IMR-90 (cell line): ENCODE results near the gene SMOC1. TPM values are rescaled to one million over a fixed set of nuclear protein-coding genes. Genes with fewer than 3 reads are reported as not detected.

Source experiments
- ATAC-seq: fragments of 200-7000 bp; cut with Tn5 transposase; 2 replicates; pipeline ENCODE4 v1.9.1; 2020; ENCODE audit warnings: low read depth, mild to moderate bottlenecking, moderate library complexity
- BruUV-seq: library from RNA; stranded (reverse); fragments of 400-500 nt; replicated peaks from 2 replicates; lab custom pipeline; 2021; lab: Mats Ljungman, UMichigan
- CTCF ChIA-PET: fragments of 300-600 bp; formaldehyde crosslinking; extraction: SDS; loops from one replicate; lab custom pipeline; 2021; ENCODE audit warnings: antibody characterized with exemption; lab: Yijun Ruan, JAX
- POLR2A ChIA-PET: fragments of 300-600 bp; sonication (Branson Sonifier 250); formaldehyde crosslinking; loops from one replicate; lab custom pipeline; 2022; ENCODE audit warnings: antibody characterized with exemption; ENCODE audit not compliant: unreplicated experiment; lab: Charles Lee
- DNase-seq: peaks from one replicate; pipeline ENCODE4 v3.0.0; 2013
- H2AFZ ChIP-seq: replicated peaks from 2 replicates; pipeline ENCODE3; 2013; ENCODE audit warnings: low read length, mild to moderate bottlenecking; ENCODE audit not compliant: poor library complexity
- H2AK5ac ChIP-seq: 2 replicates; pipeline ENCODE4 v1.6.1; 2013; ENCODE audit warnings: low read depth, low read length, inconsistent platforms
- H2AK9ac ChIP-seq: replicated peaks from 2 replicates; pipeline ENCODE3; 2013; ENCODE audit warnings: mild to moderate bottlenecking, low read depth, low read length, moderate library complexity; ENCODE audit not compliant: poor library complexity
- H2BK120ac ChIP-seq: 2 replicates; pipeline ENCODE4 v1.6.1; 2013; ENCODE audit warnings: low read depth, low read length, inconsistent platforms
- H2BK15ac ChIP-seq: 3 replicates; pipeline ENCODE4 v1.6.1; 2013; ENCODE audit warnings: low read depth, low read length, inconsistent platforms
- H2BK20ac ChIP-seq: 2 replicates; pipeline ENCODE4 v1.6.1; 2013; ENCODE audit warnings: low read depth, mild to moderate bottlenecking, inconsistent platforms, low read length, moderate library complexity
- H2BK5ac ChIP-seq: 2 replicates; pipeline ENCODE4 v1.6.1; 2013; ENCODE audit warnings: mild to moderate bottlenecking, low read depth, low read length, inconsistent platforms; ENCODE audit not compliant: poor library complexity, severe bottlenecking
- H3K14ac ChIP-seq: replicated peaks from 2 replicates; pipeline ENCODE4 v1.6.1; 2013; ENCODE audit warnings: low read depth, low read length, inconsistent platforms
- H3K18ac ChIP-seq: 2 replicates; pipeline ENCODE4 v1.6.1; 2013; ENCODE audit warnings: low read depth, low read length, control low read depth
- H3K23ac ChIP-seq: 2 replicates; pipeline ENCODE4 v1.6.1; 2013; ENCODE audit warnings: low read depth, low read length, inconsistent platforms
- H3K27ac ChIP-seq: 2 replicates; pipeline ENCODE4 v1.5.1; 2013; ENCODE audit warnings: mild to moderate bottlenecking, control low read depth, low read length; ENCODE audit not compliant: insufficient read depth
- H3K27me3 ChIP-seq: 2 replicates; pipeline ENCODE4 v1.6.1; 2013; ENCODE audit warnings: low read length; ENCODE audit not compliant: control insufficient read depth, insufficient read depth
- H3K36me3 ChIP-seq: 2 replicates; pipeline ENCODE4 v1.6.1; 2013; ENCODE audit warnings: low read length, mixed read lengths; ENCODE audit not compliant: control insufficient read depth, insufficient read depth
- H3K4ac ChIP-seq: 2 replicates; pipeline ENCODE4 v1.6.1; 2013; ENCODE audit warnings: low read depth, low read length, inconsistent platforms
- H3K4me1 ChIP-seq: 2 replicates; pipeline ENCODE4 v1.6.1; 2013; ENCODE audit warnings: low read length, mixed read lengths; ENCODE audit not compliant: control insufficient read depth, insufficient read depth
- H3K4me2 ChIP-seq: 2 replicates; pipeline ENCODE4 v1.6.1; 2013; ENCODE audit warnings: low read depth, mild to moderate bottlenecking, control low read depth, low read length, moderate library complexity
- H3K4me3 ChIP-seq: 2 replicates; pipeline ENCODE4 v1.5.1; 2013; ENCODE audit warnings: low read depth, mild to moderate bottlenecking, control low read depth, low read length, moderate library complexity; ENCODE audit not compliant: insufficient read depth
- H3K56ac ChIP-seq: 2 replicates; pipeline ENCODE4 v1.6.1; 2013; ENCODE audit warnings: low read length, inconsistent platforms; ENCODE audit not compliant: insufficient read depth; ENCODE audit errors: extremely low read depth
- H3K79me1 ChIP-seq, 2 experiments: 2 replicates each; pipeline ENCODE4 v1.6.1; 2013; ENCODE audit warnings: low read length in 2 of 2, inconsistent platforms in 1 of 2, low read depth in 1 of 2
- H3K9ac ChIP-seq: 2 replicates; pipeline ENCODE4 v1.6.1; 2013; ENCODE audit warnings: low read depth, low read length, control low read depth
- H3K9me1 ChIP-seq: 2 replicates; pipeline ENCODE4 v1.6.1; 2013; ENCODE audit warnings: low read length, inconsistent platforms; ENCODE audit not compliant: insufficient read depth
- H3K9me3 ChIP-seq: 2 replicates; pipeline ENCODE4 v1.6.1; 2013; ENCODE audit warnings: low read length; ENCODE audit not compliant: control insufficient read depth, insufficient read depth
- H4K20me1 ChIP-seq: 2 replicates; pipeline ENCODE4 v1.6.1; 2013; ENCODE audit warnings: low read length, inconsistent platforms; ENCODE audit not compliant: insufficient read depth
- H4K5ac ChIP-seq: 2 replicates; pipeline ENCODE4 v1.6.1; 2013; ENCODE audit warnings: mild to moderate bottlenecking, low read depth, low read length, control low read depth
- H4K8ac ChIP-seq, 2 experiments: 2 replicates each; pipeline ENCODE4 v1.6.1; 2013; ENCODE audit warnings: low read depth in 2 of 2, low read length in 2 of 2, control low read depth in 1 of 2, inconsistent platforms in 1 of 2
- H4K91ac ChIP-seq: 2 replicates; pipeline ENCODE4 v1.6.1; 2013; ENCODE audit warnings: low read depth, low read length, inconsistent platforms; ENCODE audit not compliant: insufficient read depth
- BHLHE40 ChIP-seq: fragments of 150-350 bp; IDR thresholded peaks from 2 replicates; pipeline ENCODE4 v1.6.1; 2016; ENCODE audit warnings: mild to moderate bottlenecking, low read depth, low read length
- MAZ ChIP-seq: IDR thresholded peaks from 2 replicates; pipeline ENCODE4 v1.6.1; 2012; ENCODE audit warnings: low read depth, mild to moderate bottlenecking, low read length, improper control_type of control experiment, moderate library complexity, borderline replicate concordance
- MXI1 ChIP-seq: IDR thresholded peaks from 2 replicates; pipeline ENCODE4 v1.6.1; 2012; ENCODE audit warnings: low read depth, mild to moderate bottlenecking, low read length, moderate library complexity, borderline replicate concordance
- POLR2A ChIP-seq: IDR thresholded peaks from 2 replicates; pipeline ENCODE4 v1.6.1; 2012; ENCODE audit warnings: mild to moderate bottlenecking, low read depth, low read length
- RAD21 ChIP-seq: IDR thresholded peaks from 2 replicates; pipeline ENCODE4 v1.6.1; 2012; ENCODE audit warnings: low read length, improper control_type of control experiment
- RCOR1 ChIP-seq: IDR thresholded peaks from 2 replicates; pipeline ENCODE4 v1.6.1; 2012; ENCODE audit warnings: mild to moderate bottlenecking, low read length, improper control_type of control experiment; ENCODE audit not compliant: insufficient replicate concordance
- RFX5 ChIP-seq: IDR thresholded peaks from 2 replicates; pipeline ENCODE4 v1.8.0; 2012; ENCODE audit warnings: low read depth, mild to moderate bottlenecking, low read length, moderate library complexity
- USF2 ChIP-seq: fragments of 150-350 bp; IDR thresholded peaks from 2 replicates; pipeline ENCODE4 v1.6.1; 2017; ENCODE audit warnings: mild to moderate bottlenecking, antibody characterized with exemption, low read length, low read depth
- WGBS, 2 experiments: methylation state at CpG; one replicate each; pipeline versions ENCODE4 v1.1.5 to v1.1.7; 2013; ENCODE audit warnings: missing lambda C conversion rate in 2 of 2; ENCODE audit not compliant: insufficient read length in 1 of 2; ENCODE audit errors: extremely low coverage in 2 of 2; 5-methylcytosine and 5-hydroxymethylcytosine counted together
- dilution Hi-C: fragments of 300-500 bp; cut with HindIII; formaldehyde crosslinking; loops from one replicate; pipeline ENCODE4 v1.14.3; 2018; ENCODE audit warnings: low sequenced_read_pairs; ENCODE audit not compliant: unreplicated experiment
- in situ Hi-C: fragments of 300-500 bp; cut with MboI; formaldehyde crosslinking; loops from 3 replicates; pipeline ENCODE4 v1.14.3; 2019; ENCODE audit warnings: low sequenced_read_pairs, inconsistent platforms, mixed read lengths
- intact Hi-C: fragments of 100-400 bp; cut with micrococcal nuclease; formaldehyde crosslinking; loops from 2 replicates; pipeline ENCODE4 v1.10.0; 2022
- polyA plus RNA-seq, 3 experiments: library from polyadenylated mRNA; depleted of rRNA; stranded (reverse); fragments of >200 nt; gene quantifications; 2 replicates each; pipeline ENCODE4 v1.2.3, GENCODE V29; 2012; ENCODE audit warnings: low replicate concordance in 1 of 3
- total RNA-seq: library from RNA; depleted of rRNA; stranded (reverse); fragments of >200 nt; gene quantifications from 2 replicates; pipeline ENCODE4 v1.2.3, GENCODE V29; 2012

SMOC1 gene
- total and polyA plus RNA-seq, 2 of the 4 experiments (the other 2 are of a cell fraction), result 0.90 to 4.1 TPM

- H2BK5ac ChIP-seq, result no peak overlapping the region
- no peak overlapping the region for H3K4me3 ChIP-seq
- H4K20me1 ChIP-seq, result no peaks in the 10 kb centered on the region
- no peaks in the 10 kb centered on the region for H3K9me3 ChIP-seq
- H3K79me1 ChIP-seq, result 0 out of 4 replicates have a peak, but pooled peaks cover 0 to 5% of the 10 kb centered on the region in 2 experiments
- intact Hi-C loops, result no loop called here
- H2BK120ac ChIP-seq, result no peak overlapping the region
- H3K18ac ChIP-seq, result no peak overlapping the region
- no peaks in the 10 kb centered on the region for H3K27me3 ChIP-seq
- no peak overlapping the region for H3K4me2 ChIP-seq
- no peak overlapping the region for H2AK5ac ChIP-seq
- no peak overlapping the region for H2BK15ac ChIP-seq
- H2BK20ac ChIP-seq, result no peak overlapping the region
- ATAC-seq (no peak), DNase-seq (no peak)
- no TSS peak for BruUV-seq
- no peak overlapping the region for H4K91ac ChIP-seq
- no CpG with 5 or more reads among the region's 3 CpGs for WGBS, 2 experiments
- no peak for TF ChIP-seq MXI1
- TF ChIP-seq BHLHE40, result no peak
- no peak for TF ChIP-seq RAD21
- no peak for TF ChIP-seq RCOR1
- TF ChIP-seq MAZ, result no peak
- TF ChIP-seq RFX5, result no peak
- TF ChIP-seq POLR2A, result no peak
- no peak for TF ChIP-seq USF2
- H3K36me3 ChIP-seq, result peaks cover 8% of the 10 kb centered on the region
- CTCF ChIA-PET, result no interaction called here
- dilution Hi-C loops, result no loop called here
- POLR2A ChIA-PET, result no interaction called here
- no peak overlapping the region for H2AK9ac ChIP-seq
- H3K9ac ChIP-seq, result no peak overlapping the region
- no peak overlapping the region for H2AFZ ChIP-seq
- H3K4ac ChIP-seq, result no peak overlapping the region
- no peak overlapping the region for H3K14ac ChIP-seq
- no peak overlapping the region for H4K8ac ChIP-seq
- no peak overlapping the region for H3K27ac ChIP-seq
- H3K23ac ChIP-seq, result no peak overlapping the region
- no peak overlapping the region for H3K56ac ChIP-seq
- no peak overlapping the region for H4K5ac ChIP-seq
- H3K4me1 ChIP-seq, result no peaks in the 10 kb centered on the region; the same call in 1 of the 2 replicates
- in situ Hi-C loops, result no loop called here
- no peaks in the 10 kb centered on the region for H3K9me1 ChIP-seq
These were observed 77.8 kb downstream of the SMOC1 start for GRCh38 chr14:69956970-69957369.
